T-cell (primary cell): ENCODE data around the gene TTYH1. TPM values are rescaled to one million over a fixed set of nuclear protein-coding genes. Genes with fewer than 3 reads are reported as not detected.

Source experiments
- total RNA-seq, 35 experiments: library from RNA in 6 of 35; stranded (reverse) in 6 of 35; fragments of 120-200 nt in 1 of 35; gene quantifications; one replicate each; pipeline versions ENCODE4 v1.2.1 to v1.2.4 and lab custom pipeline; 2013 to 2026

Gene TTYH1
- total RNA-seq, 5 donors from 2014 or later (not counting 1 experiment from before 2014, with no cell fraction given), result 0.26 to 0.41 TPM; not detected in 3

Other genes with a start within 250 kb of the TTYH1 start
- 1 to 10 TPM in 4 of 5 donors, under 1 TPM in 1; 0.78 to 2.6 (median 1.4) TPM for gene TMC4, start 242.3 kb upstream of the TTYH1 start, total RNA-seq
- 10 to 100 TPM; 24.0 to 44.8 (median 38.9) TPM for gene MBOAT7, start 225.9 kb upstream of the TTYH1 start, total RNA-seq
- 10 to 100 TPM in 4 of 5 donors, 1 to 10 TPM in 1; 9.5 to 28.5 (median 23.5) TPM for gene TSEN34, start 224.2 kb upstream of the TTYH1 start, total RNA-seq
- gene RPS9, start 214.6 kb upstream of the TTYH1 start, total RNA-seq, result 1,000 to 10,000 TPM; 1,706 to 1,922 (median 1,806) TPM
- 1 to 10 TPM in 3 of 5 donors, under 1 TPM in 2; 0.72 to 2.8 (median 1.1) TPM for gene LILRB3, start 192.5 kb upstream of the TTYH1 start, total RNA-seq
- under 1 TPM in 3 of 5 donors, not detected in 2; 0.13 to 0.58 (median 0.43) TPM for gene LILRA6, start 172.7 kb upstream of the TTYH1 start, total RNA-seq
- gene LILRB5, start 158.2 kb upstream of the TTYH1 start, total RNA-seq, result under 1 TPM in 1 of 5 donors, not detected in 4; 0.13 TPM
- gene LILRB2, start 134.4 kb upstream of the TTYH1 start, total RNA-seq, result under 1 TPM in 2 of 5 donors, not detected in 3; 0.46 to 0.53 TPM
- not detected for gene LILRA5, start 102.3 kb upstream of the TTYH1 start, total RNA-seq
- gene LILRA4, start 76.3 kb upstream of the TTYH1 start, total RNA-seq, result under 1 TPM in 1 of 5 donors, not detected in 4; 0.58 TPM
- gene LAIR1, start 50.5 kb upstream of the TTYH1 start, total RNA-seq, result 10 to 100 TPM; 40.2 to 66.0 (median 59.7) TPM
- gene LENG8, start 33.7 kb downstream of the TTYH1 start, total RNA-seq, result 100 to 1,000 TPM; 506 to 622 (median 618) TPM
- 1 to 10 TPM; 2.2 to 7.9 (median 7.5) TPM for gene LENG9, start 48.3 kb downstream of the TTYH1 start, total RNA-seq
- under 1 TPM in 1 of 5 donors, not detected in 4; 0.43 TPM for gene CDC42EP5, start 57.8 kb downstream of the TTYH1 start, total RNA-seq
- gene LAIR2, start 87.4 kb downstream of the TTYH1 start, total RNA-seq, result 10 to 100 TPM in 1 of 5 donors, 1 to 10 TPM in 3, under 1 TPM in 1; 0.49 to 16.7 (median 1.3) TPM
- under 1 TPM in 4 of 5 donors, not detected in 1; 0.16 to 0.47 (median 0.37) TPM for gene LILRA2, start 158.3 kb downstream of the TTYH1 start, total RNA-seq
- under 1 TPM in 1 of 5 donors, not detected in 4; 0.43 TPM for gene LILRA1, start 178.2 kb downstream of the TTYH1 start, total RNA-seq
- gene LILRB1, start 215.0 kb downstream of the TTYH1 start, total RNA-seq, result 10 to 100 TPM in 1 of 5 donors, 1 to 10 TPM in 4; 2.0 to 26.9 (median 3.6) TPM
- under 1 TPM in 2 of 5 donors, not detected in 3; 0.20 to 0.59 TPM for gene LILRB4, start 247.5 kb downstream of the TTYH1 start, total RNA-seq